ENCODE results near the gene FAM83D. TPM values are rescaled to one million over a fixed set of nuclear protein-coding genes. Genes with fewer than 3 reads are reported as not detected.

Gene FAM83D
- total RNA-seq, 1 donor from 2014 or later, result 0.53 TPM

GRCh38 chr20:38932457-38933120, 6.4 kb downstream of the FAM83D start:
- intact Hi-C loops (cut with DNase I), result no loop called here
- no peaks in the 10 kb centered on the region for H3K4me1 ChIP-seq
- TF ChIP-seq CTCF (IDR thresholded peaks at IDR 0.05), result no peak
- H3K27ac ChIP-seq, result no peak overlapping the region
- no peaks in the 10 kb centered on the region for H3K27me3 ChIP-seq
- H3K36me3 ChIP-seq, result no peaks in the 10 kb centered on the region
- DNase-seq (ENCODE audit: low spot score in 2 of 2), result no peak
- H3K9me3 ChIP-seq, result no peaks in the 10 kb centered on the region
- H3K4me3 ChIP-seq, result no peak overlapping the region

- H3K4me3 ChIP-seq, result no peak overlapping the region
- intact Hi-C loops (cut with DNase I), result no loop called here
- H3K4me1 ChIP-seq, result no peaks in the 10 kb centered on the region
- DNase-seq (ENCODE audit: low spot score in 2 of 2), result no peak
- no peaks in the 10 kb centered on the region for H3K9me3 ChIP-seq
- H3K27me3 ChIP-seq, result no peaks in the 10 kb centered on the region
- H3K36me3 ChIP-seq, result no peaks in the 10 kb centered on the region
- no peak overlapping the region for H3K27ac ChIP-seq
- no peak for TF ChIP-seq CTCF (IDR thresholded peaks at IDR 0.05)
Observed at GRCh38 chr20:38934530-38934929, 8.3 kb downstream of the FAM83D start.

GRCh38 chr20:38935285-38935684, 9.1 kb downstream of the FAM83D start:
- Histone ChIP-seq H3K9me3 (no peaks in the 10 kb centered on the region), H3K4me1 (no peaks in the 10 kb centered on the region), H3K27ac (no peak overlapping the region), H3K27me3 (no peaks in the 10 kb centered on the region), H3K36me3 (no peaks in the 10 kb centered on the region), H3K4me3 (no peak overlapping the region)
- DNase-seq (ENCODE audit: low spot score in 2 of 2), result no peak
- TF ChIP-seq CTCF (IDR thresholded peaks at IDR 0.05), result no peak
- intact Hi-C loops (cut with DNase I), result no loop called here

- Histone ChIP-seq H3K9me3 (no peaks in the 10 kb centered on the region), H3K4me1 (no peaks in the 10 kb centered on the region), H3K4me3 (no peak overlapping the region), H3K27me3 (no peaks in the 10 kb centered on the region), H3K27ac (no peak overlapping the region), H3K36me3 (no peaks in the 10 kb centered on the region)
- DNase-seq (ENCODE audit: low spot score in 2 of 2), result no peak
- TF ChIP-seq CTCF (IDR thresholded peaks at IDR 0.05), result no peak
- intact Hi-C loops (cut with DNase I), result no loop called here
Observed at GRCh38 chr20:38935967-38936407, 9.8 kb downstream of the FAM83D start.

- Histone ChIP-seq H3K27ac (no peak overlapping the region), H3K4me3 (no peak overlapping the region), H3K9me3 (no peaks in the 10 kb centered on the region), H3K4me1 (no peaks in the 10 kb centered on the region), H3K36me3 (no peaks in the 10 kb centered on the region), H3K27me3 (no peaks in the 10 kb centered on the region)
- no peak for DNase-seq (ENCODE audit: low spot score in 2 of 2)
- TF ChIP-seq CTCF (IDR thresholded peaks at IDR 0.05), result no peak
- intact Hi-C loops (cut with DNase I), result no loop called here
Observed at GRCh38 chr20:38937000-38937399, 10.8 kb downstream of the FAM83D start.

Data from ascending aorta (tissue), 2 donors.